WERI-Rb-1 (cell line): ENCODE measurements around the gene CD37.

Experiments
- DNase-seq: peaks from one replicate; pipeline ENCODE4 v3.0.0-alpha.2; 2020
- H3K27ac ChIP-seq: fragments of 250-450 bp; sonication (Bioruptor Pico); 2 replicates; pipeline ENCODE4 v1.5.1; 2020; ENCODE audit warnings: mild to moderate bottlenecking, moderate library complexity
- H3K27me3 ChIP-seq: fragments of 250-450 bp; sonication (Bioruptor Pico); 2 replicates; pipeline ENCODE4 v1.5.1; 2021; ENCODE audit warnings: mild to moderate bottlenecking, low read depth, moderate library complexity; ENCODE audit not compliant: insufficient read depth, severe bottlenecking
- H3K36me3 ChIP-seq: fragments of 250-450 bp; sonication (Bioruptor Pico); 2 replicates; pipeline ENCODE4 v1.5.1; 2020; ENCODE audit warnings: mild to moderate bottlenecking, moderate library complexity
- H3K4me3 ChIP-seq: 2 replicates; pipeline ENCODE4 v1.5.1; 2011; ENCODE audit warnings: low read depth, mild to moderate bottlenecking, control low read depth, low read length
- H3K9me3 ChIP-seq: fragments of 250-450 bp; sonication (Bioruptor Pico); 2 replicates; pipeline ENCODE4 v1.5.1; 2021; ENCODE audit warnings: mild to moderate bottlenecking, moderate library complexity; ENCODE audit not compliant: severe bottlenecking
- TF ChIP-seq, protein P1 (sequence below): IDR thresholded peaks from 2 replicates; pipeline ENCODE4 v1.5.1; 2011; ENCODE audit warnings: low read depth, mild to moderate bottlenecking, control low read depth, inconsistent platforms, low read length

Gene CD37

DNA sequence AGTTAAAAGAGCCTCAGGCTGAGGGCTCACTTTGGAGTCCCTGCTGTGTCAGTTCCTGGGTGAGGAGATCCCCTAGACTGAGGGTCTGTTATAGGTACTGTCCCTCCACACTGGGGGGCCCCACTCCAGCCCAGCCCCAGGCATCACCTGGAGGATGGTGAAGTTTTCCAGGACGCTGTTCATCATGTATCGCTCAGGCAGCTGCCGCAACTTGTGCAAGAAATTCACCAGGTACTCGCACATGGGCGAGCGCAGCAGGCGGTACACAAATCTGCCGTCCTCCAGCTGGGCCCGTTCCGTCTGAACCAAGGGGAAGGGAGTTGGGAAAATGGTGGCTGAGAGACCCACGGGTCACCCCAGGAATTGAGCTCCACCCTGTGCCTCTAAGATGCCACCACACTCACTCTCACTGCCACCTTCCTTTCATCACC is 7.1 kb downstream of the CD37 start:
- H3K9me3 ChIP-seq = no peaks in the 10 kb centered on the region
- H3K27ac ChIP-seq = no peak overlapping the region
- H3K27me3 ChIP-seq = no peaks in the 10 kb centered on the region
- H3K36me3 ChIP-seq = peaks cover 48% of the 10 kb centered on the region
- TF ChIP-seq, protein P1, sequence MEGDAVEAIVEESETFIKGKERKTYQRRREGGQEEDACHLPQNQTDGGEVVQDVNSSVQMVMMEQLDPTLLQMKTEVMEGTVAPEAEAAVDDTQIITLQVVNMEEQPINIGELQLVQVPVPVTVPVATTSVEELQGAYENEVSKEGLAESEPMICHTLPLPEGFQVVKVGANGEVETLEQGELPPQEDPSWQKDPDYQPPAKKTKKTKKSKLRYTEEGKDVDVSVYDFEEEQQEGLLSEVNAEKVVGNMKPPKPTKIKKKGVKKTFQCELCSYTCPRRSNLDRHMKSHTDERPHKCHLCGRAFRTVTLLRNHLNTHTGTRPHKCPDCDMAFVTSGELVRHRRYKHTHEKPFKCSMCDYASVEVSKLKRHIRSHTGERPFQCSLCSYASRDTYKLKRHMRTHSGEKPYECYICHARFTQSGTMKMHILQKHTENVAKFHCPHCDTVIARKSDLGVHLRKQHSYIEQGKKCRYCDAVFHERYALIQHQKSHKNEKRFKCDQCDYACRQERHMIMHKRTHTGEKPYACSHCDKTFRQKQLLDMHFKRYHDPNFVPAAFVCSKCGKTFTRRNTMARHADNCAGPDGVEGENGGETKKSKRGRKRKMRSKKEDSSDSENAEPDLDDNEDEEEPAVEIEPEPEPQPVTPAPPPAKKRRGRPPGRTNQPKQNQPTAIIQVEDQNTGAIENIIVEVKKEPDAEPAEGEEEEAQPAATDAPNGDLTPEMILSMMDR = no peak
- DNase-seq = no peak
- no peak overlapping the region for H3K4me3 ChIP-seq

GRCh38 chr19:49343123-49343522 is 7.9 kb downstream of the CD37 start:
- TF ChIP-seq, protein P1 = no peak
- DNase-seq = no peak
- Histone ChIP-seq H3K9me3 (no peaks in the 10 kb centered on the region), H3K36me3 (peaks cover 56% of the 10 kb centered on the region), H3K27ac (no peak overlapping the region), H3K4me3 (no peak overlapping the region), H3K27me3 (no peaks in the 10 kb centered on the region)

DNA sequence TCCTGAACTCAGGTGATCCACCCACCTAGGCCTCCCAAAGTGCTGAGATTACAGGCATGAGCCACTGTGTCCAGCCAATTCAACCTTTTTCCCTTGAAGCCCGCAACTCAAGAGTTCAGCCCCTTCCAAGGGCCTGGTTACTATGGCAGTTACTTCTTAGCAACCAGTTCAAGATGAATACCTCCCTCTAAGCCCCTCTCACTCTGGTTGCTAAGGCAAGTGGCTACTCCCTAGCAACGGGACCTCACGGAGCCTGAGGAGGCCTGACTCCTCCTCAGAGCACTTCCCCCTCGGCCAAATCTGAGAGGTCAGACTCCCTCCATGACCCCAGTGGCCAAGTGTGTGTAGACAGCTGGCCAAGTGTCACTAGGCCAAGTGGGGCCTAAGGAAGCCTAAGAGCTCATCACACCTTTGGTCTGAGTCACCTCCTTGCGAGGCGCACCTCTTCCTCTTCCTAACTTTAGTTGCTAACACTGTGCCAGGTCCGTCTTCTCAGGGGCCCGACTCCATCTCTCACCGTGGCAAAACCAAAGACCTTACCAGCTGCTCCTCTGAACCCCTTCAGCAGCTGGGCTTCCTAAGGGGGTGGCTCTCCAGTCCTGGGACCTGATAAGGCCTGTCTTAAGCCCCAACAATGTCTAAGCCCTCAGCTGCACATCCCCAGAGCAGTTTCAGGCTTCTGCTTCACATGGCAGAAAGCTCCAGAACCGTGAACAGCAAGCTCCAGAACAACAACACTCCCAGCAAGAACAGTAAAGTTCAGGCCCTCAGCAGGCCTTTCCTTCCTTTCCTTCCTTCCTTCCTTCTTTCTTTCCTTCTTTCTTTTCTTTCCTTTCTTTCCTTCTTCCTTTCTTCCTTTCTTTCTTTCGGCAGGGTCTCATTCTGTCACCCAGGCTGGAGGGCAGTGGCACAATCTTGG is 9.6 kb downstream of the CD37 start:
- Histone ChIP-seq H3K9me3 (no peaks in the 10 kb centered on the region), H3K27me3 (no peaks in the 10 kb centered on the region), H3K36me3 (peaks cover 67% of the 10 kb centered on the region), H3K4me3 (no peak overlapping the region), H3K27ac (no peak overlapping the region)
- TF ChIP-seq, protein P1 = no peak
- no peak for DNase-seq

DNA sequence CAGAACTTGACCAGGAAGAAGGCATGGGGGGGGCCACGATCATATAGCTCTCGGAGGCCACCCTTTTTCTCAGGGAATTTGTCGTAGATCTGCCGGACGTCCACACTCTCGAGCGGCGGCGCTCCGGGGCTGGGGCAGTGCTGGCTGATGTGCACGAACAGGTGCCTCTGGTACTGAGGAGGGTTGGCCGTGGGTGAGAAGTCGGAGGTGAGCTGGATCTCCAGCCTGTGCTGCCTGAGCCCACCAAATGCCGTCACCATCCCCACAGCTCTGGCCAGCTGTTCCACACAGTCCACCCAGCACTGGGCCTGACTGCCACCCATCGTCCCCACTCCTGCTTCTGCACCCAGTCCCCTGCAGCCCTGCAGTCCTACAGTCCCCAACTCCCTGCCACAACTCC is 12.0 kb downstream of the CD37 start:
- TF ChIP-seq, protein P1 = no peak
- H3K9me3 ChIP-seq = no peaks in the 10 kb centered on the region
- no peak overlapping the region for H3K27ac ChIP-seq
- H3K4me3 ChIP-seq = no peak overlapping the region
- H3K36me3 ChIP-seq = peaks cover 75% of the 10 kb centered on the region
- H3K27me3 ChIP-seq = no peaks in the 10 kb centered on the region
- DNase-seq = no peak

DNA sequence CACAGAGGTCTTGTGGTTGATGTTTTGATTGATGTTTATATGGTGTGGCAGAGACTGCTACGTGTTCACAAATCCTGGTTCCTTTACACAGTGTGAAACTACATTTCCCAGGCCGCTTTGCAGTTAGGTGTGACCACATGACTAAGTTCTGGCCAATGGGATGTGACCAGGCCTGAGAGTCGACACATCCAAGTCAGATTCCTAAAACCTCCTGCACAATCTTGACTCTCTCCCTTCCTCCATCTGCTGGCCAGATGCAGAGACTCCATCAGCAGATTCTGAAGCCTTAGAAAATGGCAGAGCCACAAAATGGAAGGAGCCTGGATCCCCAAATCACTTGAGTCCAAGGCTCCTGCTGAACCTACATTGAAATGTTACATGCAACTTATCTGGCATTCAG is 12.6 kb downstream of the CD37 start:
- Histone ChIP-seq H3K27ac (no peak overlapping the region), H3K27me3 (no peaks in the 10 kb centered on the region), H3K4me3 (no peak overlapping the region), H3K36me3 (peaks cover 71% of the 10 kb centered on the region), H3K9me3 (no peaks in the 10 kb centered on the region)
- TF ChIP-seq, protein P1 = no peak
- DNase-seq = peak; percentile 59
